ENCODE data around the gene IL1RAPL1. TPM values are rescaled to one million over a fixed set of nuclear protein-coding genes. Genes with fewer than 3 reads are reported as not detected.

The IL1RAPL1 gene
- total RNA-seq, 2 donors from 2014 or later, result 0.66 to 1.1 TPM

DNA sequence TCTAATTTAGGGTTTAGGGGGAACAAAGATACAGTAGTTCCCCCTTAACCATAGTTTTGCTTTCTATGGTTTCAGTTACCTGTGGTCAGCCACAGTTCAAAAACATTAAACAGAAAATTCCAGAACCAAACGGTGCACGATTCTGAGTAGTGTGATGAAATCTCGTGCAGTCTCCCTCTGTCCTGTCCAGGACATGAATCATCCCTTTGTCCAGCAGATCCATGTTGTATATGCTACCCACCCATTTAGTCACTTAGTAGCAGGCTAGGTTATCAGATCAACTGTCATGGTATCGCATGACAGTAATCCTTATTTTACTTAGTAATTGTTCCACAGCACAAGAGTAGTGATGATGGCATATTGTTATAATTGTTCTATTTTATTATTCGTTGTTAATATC lies 556.1 kb downstream of the IL1RAPL1 start:
- Histone ChIP-seq H3K36me3 (ENCODE audit: control insufficient read depth, insufficient read depth, low read length) (no peaks in the 10 kb centered on the region), H3K27ac (ENCODE audit: low read depth, low read length) (no peak overlapping the region), H3K4me3 (ENCODE audit: low read length) (no peak overlapping the region), H3K9ac (ENCODE audit: extremely low read depth, low read length, poor library complexity, severe bottlenecking) (no peak overlapping the region), H3K27me3 (ENCODE audit: control insufficient read depth, insufficient read depth, low read length, poor library complexity, severe bottlenecking) (no peaks in the 10 kb centered on the region), H3K9me3 (ENCODE audit: control insufficient read depth, low read length) (no peaks in the 10 kb centered on the region), H3K4me1 (ENCODE audit: control insufficient read depth, insufficient read depth, low read length) (no peaks in the 10 kb centered on the region)
- H3K27me3 Mint-ChIP-seq (ENCODE audit: insufficient read depth), result no peaks in the 10 kb centered on the region
- no peaks in the 10 kb centered on the region for H3K36me3 Mint-ChIP-seq (ENCODE audit: low read depth)
- DNase-seq, result no peak
- H3K27ac Mint-ChIP-seq, result no peak overlapping the region
- H3K9me3 Mint-ChIP-seq, result no peaks in the 10 kb centered on the region
- 94 to 97% methylated on average over 3 to 5 of the region's 5 CpGs for WGBS, 2 experiments (ENCODE audit: insufficient coverage in 1 of 2, insufficient read length in 1 of 2)
- TF ChIP-seq, protein P1, sequence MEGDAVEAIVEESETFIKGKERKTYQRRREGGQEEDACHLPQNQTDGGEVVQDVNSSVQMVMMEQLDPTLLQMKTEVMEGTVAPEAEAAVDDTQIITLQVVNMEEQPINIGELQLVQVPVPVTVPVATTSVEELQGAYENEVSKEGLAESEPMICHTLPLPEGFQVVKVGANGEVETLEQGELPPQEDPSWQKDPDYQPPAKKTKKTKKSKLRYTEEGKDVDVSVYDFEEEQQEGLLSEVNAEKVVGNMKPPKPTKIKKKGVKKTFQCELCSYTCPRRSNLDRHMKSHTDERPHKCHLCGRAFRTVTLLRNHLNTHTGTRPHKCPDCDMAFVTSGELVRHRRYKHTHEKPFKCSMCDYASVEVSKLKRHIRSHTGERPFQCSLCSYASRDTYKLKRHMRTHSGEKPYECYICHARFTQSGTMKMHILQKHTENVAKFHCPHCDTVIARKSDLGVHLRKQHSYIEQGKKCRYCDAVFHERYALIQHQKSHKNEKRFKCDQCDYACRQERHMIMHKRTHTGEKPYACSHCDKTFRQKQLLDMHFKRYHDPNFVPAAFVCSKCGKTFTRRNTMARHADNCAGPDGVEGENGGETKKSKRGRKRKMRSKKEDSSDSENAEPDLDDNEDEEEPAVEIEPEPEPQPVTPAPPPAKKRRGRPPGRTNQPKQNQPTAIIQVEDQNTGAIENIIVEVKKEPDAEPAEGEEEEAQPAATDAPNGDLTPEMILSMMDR (conservative IDR thresholded peaks at IDR 0.05), result no peak
- H3K4me1 Mint-ChIP-seq, result no peaks in the 10 kb centered on the region
- H3K4me3 Mint-ChIP-seq, result no peak overlapping the region

DNA sequence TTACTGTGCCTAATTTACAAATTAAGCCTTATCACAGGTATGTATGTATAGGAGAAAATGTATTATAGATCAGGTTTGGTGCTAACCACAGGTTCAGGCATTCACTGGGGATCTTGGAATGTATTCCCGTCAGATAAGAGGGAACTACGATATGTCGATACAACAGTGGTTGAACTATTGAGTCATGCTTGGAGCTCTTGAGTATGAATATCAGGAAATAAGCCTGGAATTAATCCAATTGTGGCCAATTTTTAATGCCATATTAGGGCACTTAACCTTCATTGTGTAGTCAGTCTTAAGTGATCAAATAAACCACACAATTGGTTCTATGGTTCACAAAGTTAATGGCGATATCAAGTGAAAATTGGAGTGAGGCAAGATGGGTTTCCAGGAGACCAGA lies 556.5 kb downstream of the IL1RAPL1 start:
- TF ChIP-seq, protein P1 (conservative IDR thresholded peaks at IDR 0.05), result no peak
- Mint-ChIP-seq H3K4me1 (no peaks in the 10 kb centered on the region), H3K27me3 (ENCODE audit: insufficient read depth) (no peaks in the 10 kb centered on the region), H3K9me3 (no peaks in the 10 kb centered on the region), H3K4me3 (no peak overlapping the region), H3K27ac (no peak overlapping the region), H3K36me3 (ENCODE audit: low read depth) (no peaks in the 10 kb centered on the region)
- Histone ChIP-seq H3K27ac (ENCODE audit: low read depth, low read length) (no peak overlapping the region), H3K4me3 (ENCODE audit: low read length) (no peak overlapping the region), H3K9me3 (ENCODE audit: control insufficient read depth, low read length) (no peaks in the 10 kb centered on the region), H3K9ac (ENCODE audit: extremely low read depth, low read length, poor library complexity, severe bottlenecking) (no peak overlapping the region), H3K4me1 (ENCODE audit: control insufficient read depth, insufficient read depth, low read length) (no peaks in the 10 kb centered on the region), H3K27me3 (ENCODE audit: control insufficient read depth, insufficient read depth, low read length, poor library complexity, severe bottlenecking) (no peaks in the 10 kb centered on the region), H3K36me3 (ENCODE audit: control insufficient read depth, insufficient read depth, low read length) (no peaks in the 10 kb centered on the region)
- WGBS, 2 experiments (ENCODE audit: insufficient coverage in 1 of 2, insufficient read length in 1 of 2), result 97 to 98% methylated on average over 4 of the region's 4 CpGs
- DNase-seq, result no peak

- 80 to 93% methylated on average over 3 to 4 of the region's 4 CpGs for WGBS, 2 experiments (ENCODE audit: insufficient coverage in 1 of 2, insufficient read length in 1 of 2)
- Histone ChIP-seq H3K4me3 (ENCODE audit: low read length) (no peak overlapping the region), H3K4me1 (ENCODE audit: control insufficient read depth, insufficient read depth, low read length) (no peaks in the 10 kb centered on the region), H3K36me3 (ENCODE audit: control insufficient read depth, insufficient read depth, low read length) (no peaks in the 10 kb centered on the region), H3K9me3 (ENCODE audit: control insufficient read depth, low read length) (no peaks in the 10 kb centered on the region), H3K27ac (ENCODE audit: low read depth, low read length) (no peak overlapping the region), H3K9ac (ENCODE audit: extremely low read depth, low read length, poor library complexity, severe bottlenecking) (no peak overlapping the region), H3K27me3 (ENCODE audit: control insufficient read depth, insufficient read depth, low read length, poor library complexity, severe bottlenecking) (no peaks in the 10 kb centered on the region)
- TF ChIP-seq, protein P1 (conservative IDR thresholded peaks at IDR 0.05), result no peak
- Mint-ChIP-seq H3K9me3 (no peaks in the 10 kb centered on the region), H3K4me1 (no peaks in the 10 kb centered on the region), H3K36me3 (ENCODE audit: low read depth) (no peaks in the 10 kb centered on the region), H3K27me3 (ENCODE audit: insufficient read depth) (no peaks in the 10 kb centered on the region), H3K27ac (no peak overlapping the region), H3K4me3 (no peak overlapping the region)
- no peak for DNase-seq
Observed at GRCh38 chrX:29145316-29145715, 558.1 kb downstream of the IL1RAPL1 start.
